Smooth muscle cell (in vitro differentiated cells): ENCODE measurements around the gene SLC9A9. TPM values are rescaled to one million over a fixed set of nuclear protein-coding genes. Genes with fewer than 3 reads are reported as not detected.

Source experiments
- DNase-seq: peaks from one replicate; lab custom pipeline; 2025; ENCODE audit not compliant: unreplicated experiment; lab: John Stamatoyannopoulos, UW
- H2AFZ ChIP-seq: fragments of 200-600 bp; sonication (generic); 2 replicates; pipeline ENCODE4 v1.6.0; 2016; ENCODE audit warnings: antibody characterized with exemption, low read depth, mild to moderate bottlenecking
- H3F3A ChIP-seq: fragments of 200-600 bp; sonication (generic); 2 replicates; pipeline ENCODE4 v1.6.0; 2017; ENCODE audit warnings: antibody characterized with exemption, low read depth
- H3K27ac ChIP-seq: fragments of 200-600 bp; sonication (generic); 2 replicates; pipeline ENCODE4 v1.5.1; 2016; ENCODE audit warnings: low read depth, mild to moderate bottlenecking
- H3K27me3 ChIP-seq: fragments of 200-600 bp; sonication (generic); 2 replicates; pipeline ENCODE4 v1.6.1; 2016; ENCODE audit warnings: low read depth, mild to moderate bottlenecking
- H3K36me3 ChIP-seq: fragments of 200-600 bp; sonication (generic); 2 replicates; pipeline ENCODE4 v1.5.1; 2016; ENCODE audit warnings: low read depth
- H3K4me1 ChIP-seq: fragments of 200-600 bp; sonication (generic); 2 replicates; pipeline ENCODE4 v1.5.1; 2016; ENCODE audit warnings: low read depth
- H3K4me2 ChIP-seq: fragments of 200-600 bp; sonication (generic); 2 replicates; pipeline ENCODE4 v1.6.0; 2016; ENCODE audit warnings: mild to moderate bottlenecking
- H3K4me3 ChIP-seq: fragments of 200-600 bp; sonication (generic); 2 replicates; pipeline ENCODE4 v1.5.1; 2016; ENCODE audit warnings: mild to moderate bottlenecking
- H3K79me2 ChIP-seq: fragments of 200-600 bp; sonication (generic); 2 replicates; pipeline ENCODE4 v1.6.0; 2016; ENCODE audit warnings: low read depth, mild to moderate bottlenecking
- H3K9ac ChIP-seq: fragments of 200-600 bp; sonication (generic); 2 replicates; pipeline ENCODE4 v1.6.0; 2016; ENCODE audit warnings: low read depth
- H3K9me3 ChIP-seq: fragments of 200-600 bp; sonication (generic); replicated peaks from 2 replicates; pipeline ENCODE4 v1.5.1; 2016; ENCODE audit warnings: low read depth
- H4K20me1 ChIP-seq: fragments of 200-600 bp; sonication (generic); 2 replicates; pipeline ENCODE4 v1.6.0; 2016; ENCODE audit warnings: low read depth
- CTCF ChIP-seq: fragments of 200-600 bp; sonication (generic); IDR thresholded peaks from 2 replicates; pipeline ENCODE4 v1.5.1; 2017; ENCODE audit warnings: borderline replicate concordance, mild to moderate bottlenecking, antibody characterized with exemption; ENCODE audit not compliant: insufficient read depth, poor library complexity, severe bottlenecking
- WGBS: methylation state at CpG from one replicate; pipeline ENCODE4 v1.1.7; 2016; ENCODE audit warnings: low lambda C conversion rate; 5-methylcytosine and 5-hydroxymethylcytosine counted together
- polyA plus RNA-seq: library from polyadenylated mRNA; unstranded; fragments of >200 nt; fragmentation: Nextera tagmentation; extraction: Ambion mirVana; gene quantifications from 2 replicates; pipeline ENCODE4 v1.2.1, GENCODE V29; 2016
- total RNA-seq: library from RNA; depleted of rRNA; stranded (reverse); fragments of >200 nt; gene quantifications from 2 replicates; pipeline ENCODE4 v1.2.3, GENCODE V29; 2014

SLC9A9 gene
- total and polyA plus RNA-seq, 2 experiments from 2014 or later: 4.0 to 8.9 TPM

- Histone ChIP-seq H3K4me2 (no peak overlapping the region), H3K27me3 (no peaks in the 10 kb centered on the region), H3K36me3 (no peaks in the 10 kb centered on the region), H3K27ac (no peak overlapping the region), H3K9ac (no peak overlapping the region), H3F3A (no peaks in the 10 kb centered on the region), H2AFZ (no peak overlapping the region), H3K4me1 (no peaks in the 10 kb centered on the region), H3K9me3 (no peaks in the 10 kb centered on the region), H3K79me2 (no peaks in the 10 kb centered on the region), H3K4me3 (no peak overlapping the region), H4K20me1 (no peaks in the 10 kb centered on the region)
- TF ChIP-seq CTCF: no peak
- no peak for DNase-seq
Observed at GRCh38 chr3:143629726-143630125, 218.5 kb downstream of the SLC9A9 start.

GRCh38 chr3:143628971-143629370 is 219.3 kb downstream of the SLC9A9 start:
- no peak for TF ChIP-seq CTCF
- H4K20me1 ChIP-seq: no peaks in the 10 kb centered on the region
- no peak overlapping the region for H2AFZ ChIP-seq
- H3K9me3 ChIP-seq: no peaks in the 10 kb centered on the region
- H3K4me3 ChIP-seq: no peak overlapping the region
- H3K4me2 ChIP-seq: no peak overlapping the region
- H3K27ac ChIP-seq: no peak overlapping the region
- H3K36me3 ChIP-seq: no peaks in the 10 kb centered on the region
- DNase-seq: no peak
- no peak overlapping the region for H3K9ac ChIP-seq
- no peaks in the 10 kb centered on the region for H3F3A ChIP-seq
- H3K4me1 ChIP-seq: no peaks in the 10 kb centered on the region
- 67% methylated on average over 3 of the region's 3 CpGs for WGBS
- no peaks in the 10 kb centered on the region for H3K79me2 ChIP-seq
- H3K27me3 ChIP-seq: no peaks in the 10 kb centered on the region

- Histone ChIP-seq H3K9me3 (no peaks in the 10 kb centered on the region), H4K20me1 (no peaks in the 10 kb centered on the region), H3K4me1 (no peaks in the 10 kb centered on the region), H3K27ac (no peak overlapping the region), H3K79me2 (no peaks in the 10 kb centered on the region), H3F3A (no peaks in the 10 kb centered on the region), H3K4me3 (no peak overlapping the region), H2AFZ (no peak overlapping the region), H3K36me3 (no peaks in the 10 kb centered on the region), H3K4me2 (no peak overlapping the region), H3K27me3 (no peaks in the 10 kb centered on the region), H3K9ac (no peak overlapping the region)
- DNase-seq: no peak
- 86% methylated on average over 5 of the region's 5 CpGs for WGBS
- no peak for TF ChIP-seq CTCF
Observed at GRCh38 chr3:143627336-143627735, 220.9 kb downstream of the SLC9A9 start.

- no peaks in the 10 kb centered on the region for H3K4me1 ChIP-seq
- H3K4me3 ChIP-seq: no peak overlapping the region
- no peak for TF ChIP-seq CTCF
- WGBS: 77% methylated on average over 4 of the region's 4 CpGs
- DNase-seq: no peak
- H2AFZ ChIP-seq: no peak overlapping the region
- no peaks in the 10 kb centered on the region for H3K27me3 ChIP-seq
- no peaks in the 10 kb centered on the region for H3F3A ChIP-seq
- no peaks in the 10 kb centered on the region for H3K36me3 ChIP-seq
- no peak overlapping the region for H3K9ac ChIP-seq
- H3K79me2 ChIP-seq: no peaks in the 10 kb centered on the region
- no peaks in the 10 kb centered on the region for H4K20me1 ChIP-seq
- no peak overlapping the region for H3K4me2 ChIP-seq
- no peaks in the 10 kb centered on the region for H3K9me3 ChIP-seq
- H3K27ac ChIP-seq: no peak overlapping the region
Observed at GRCh38 chr3:143619231-143619630, 229.0 kb downstream of the SLC9A9 start.
